RCC 7860 (cell line): ENCODE results near the gene PLIN5.

ENCODE experiments used
- DNase-seq: peaks from one replicate; pipeline ENCODE4 v3.0.0-alpha.2; 2015; ENCODE audit warnings: low spot score
- FAIRE-seq: peaks from 2 replicates; lab custom pipeline; 2012; peaks lifted over from hg19 to GRCh38; lab: Jason Lieb, UNC

The PLIN5 gene

GRCh38 chr19:4534836-4535658 lies at the start of gene PLIN5:
Gene PLIN5, minus strand, starts transcription at chr19:4535224. Its CDS starts 1,150 bp downstream, at chr19:4534074.
- no peak for FAIRE-seq
- peak; percentile 21 for DNase-seq

- no peak for DNase-seq
- FAIRE-seq, result no peak
Observed at GRCh38 chr19:4583961-4584669, 49.1 kb upstream of the PLIN5 start.

- FAIRE-seq (no peak), DNase-seq (peak; percentile 42)
Observed at GRCh38 chr19:4582980-4583842, 48.2 kb upstream of the PLIN5 start.

GRCh38 chr19:4581666-4582553 lies 46.9 kb upstream of the PLIN5 start:
- FAIRE-seq (no peak), DNase-seq (no peak)

GRCh38 chr19:4580961-4581665 lies 46.1 kb upstream of the PLIN5 start:
- no peak for FAIRE-seq
- no peak for DNase-seq

GRCh38 chr19:4580021-4580901 lies 45.2 kb upstream of the PLIN5 start:
- DNase-seq (no peak), FAIRE-seq (no peak)

- DNase-seq, result no peak
- FAIRE-seq, result no peak
Observed at GRCh38 chr19:4579389-4579788, 44.4 kb upstream of the PLIN5 start.

GRCh38 chr19:4578552-4579248 lies 43.7 kb upstream of the PLIN5 start:
- FAIRE-seq (no peak), DNase-seq (no peak)

GRCh38 chr19:4577020-4577782 lies 42.2 kb upstream of the PLIN5 start:
- no peak for FAIRE-seq
- DNase-seq, result no peak

GRCh38 chr19:4576016-4576933 lies 41.3 kb upstream of the PLIN5 start:
- DNase-seq (peak; percentile 31), FAIRE-seq (no peak)

- FAIRE-seq (peak; percentile 83), DNase-seq (peak; percentile 92)
Observed at GRCh38 chr19:4575267-4576015, 40.4 kb upstream of the PLIN5 start.

GRCh38 chr19:4573682-4574081 lies 38.7 kb upstream of the PLIN5 start:
- no peak for FAIRE-seq
- DNase-seq, result no peak

- no peak for FAIRE-seq
- no peak for DNase-seq
Observed at GRCh38 chr19:4571305-4571917, 36.4 kb upstream of the PLIN5 start.

GRCh38 chr19:4570916-4571304 lies 35.9 kb upstream of the PLIN5 start:
- FAIRE-seq (no peak), DNase-seq (no peak)

- DNase-seq, result no peak
- FAIRE-seq, result no peak
Observed at GRCh38 chr19:4570402-4570801, 35.4 kb upstream of the PLIN5 start.
